Astrocyte (in vitro differentiated cells and primary cell): Measurements from ENCODE around the gene CHTOP. TPM values are rescaled to one million over a fixed set of nuclear protein-coding genes. Genes with fewer than 3 reads are reported as not detected.

Experiments
- DNase-seq: peaks from one replicate; pipeline ENCODE4 v3.0.0-alpha.2; 2010; ENCODE audit warnings: low read depth
- FAIRE-seq: peaks from 2 replicates; lab custom pipeline; 2011; peaks lifted over from hg19 to GRCh38; lab: Jason Lieb, UNC
- H2AFZ ChIP-seq: 2 replicates; pipeline ENCODE4 v1.6.0; 2012; ENCODE audit warnings: low read depth, low read length, inconsistent platforms
- H3K27ac ChIP-seq: 2 replicates; pipeline ENCODE4 v1.5.1; 2011; ENCODE audit warnings: low read depth, low read length, inconsistent platforms
- H3K27me3 ChIP-seq: 2 replicates; pipeline ENCODE4 v1.6.0; 2011; ENCODE audit warnings: low read length, inconsistent platforms; ENCODE audit not compliant: insufficient read depth
- H3K36me3 ChIP-seq: 2 replicates; pipeline ENCODE4 v1.5.1; 2011; ENCODE audit warnings: low read length, inconsistent platforms; ENCODE audit not compliant: insufficient read depth
- H3K4me1 ChIP-seq: 2 replicates; pipeline ENCODE4 v1.5.1; 2011; ENCODE audit warnings: low read length, inconsistent platforms; ENCODE audit not compliant: insufficient read depth
- H3K4me2 ChIP-seq: 2 replicates; pipeline ENCODE4 v1.6.0; 2012; ENCODE audit warnings: low read length, inconsistent platforms
- H3K4me3 ChIP-seq: 2 replicates; pipeline ENCODE4 v1.5.1; 2011; ENCODE audit warnings: low read depth, mild to moderate bottlenecking, low read length, inconsistent platforms; ENCODE audit not compliant: insufficient read depth
- H3K79me2 ChIP-seq: 2 replicates; pipeline ENCODE4 v1.6.0; 2012; ENCODE audit warnings: mild to moderate bottlenecking, low read length, inconsistent platforms; ENCODE audit not compliant: insufficient read depth
- H3K9ac ChIP-seq: 2 replicates; pipeline ENCODE4 v1.6.0; 2012; ENCODE audit warnings: mild to moderate bottlenecking, low read length, inconsistent platforms
- H3K9me3 ChIP-seq: 2 replicates; pipeline ENCODE4 v1.5.1; 2012; ENCODE audit warnings: low read depth, mild to moderate bottlenecking, low read length, inconsistent platforms; ENCODE audit not compliant: insufficient read depth
- H4K20me1 ChIP-seq: 2 replicates; pipeline ENCODE4 v1.6.0; 2012; ENCODE audit warnings: low read length, inconsistent platforms; ENCODE audit not compliant: insufficient read depth
- H3K27ac Mint-ChIP-seq: one replicate; pipeline ENCODE4 v1.8.0; 2021; ENCODE audit warnings: mild to moderate bottlenecking, mixed read lengths; ENCODE audit not compliant: unreplicated experiment
- H3K27me3 Mint-ChIP-seq: one replicate; pipeline ENCODE4 v1.8.0; 2021; ENCODE audit warnings: low read depth, mixed read lengths; ENCODE audit not compliant: unreplicated experiment
- H3K36me3 Mint-ChIP-seq: one replicate; pipeline ENCODE4 v1.8.0; 2021; ENCODE audit warnings: low read depth, mixed read lengths; ENCODE audit not compliant: unreplicated experiment
- H3K4me1 Mint-ChIP-seq: one replicate; pipeline ENCODE4 v1.8.0; 2021; ENCODE audit warnings: low read depth, mixed read lengths; ENCODE audit not compliant: unreplicated experiment
- H3K4me3 Mint-ChIP-seq: one replicate; pipeline ENCODE4 v1.8.0; 2021; ENCODE audit warnings: mild to moderate bottlenecking, moderate library complexity, mixed read lengths; ENCODE audit not compliant: unreplicated experiment
- H3K9me3 Mint-ChIP-seq: one replicate; pipeline ENCODE4 v1.8.0; 2021; ENCODE audit warnings: mild to moderate bottlenecking, mixed read lengths; ENCODE audit not compliant: unreplicated experiment
- CTCF ChIP-seq: IDR thresholded peaks from 2 replicates; pipeline ENCODE4 v1.5.1; 2011; ENCODE audit warnings: low read depth, mild to moderate bottlenecking, inconsistent platforms, low read length, moderate library complexity; ENCODE audit not compliant: insufficient read depth
- EZH2 ChIP-seq: IDR thresholded peaks from 2 replicates; pipeline ENCODE4 v1.6.1; 2012; ENCODE audit warnings: mild to moderate bottlenecking, low read length, inconsistent platforms; ENCODE audit not compliant: insufficient read depth
- total RNA-seq: library from RNA; stranded (reverse); gene quantifications from 2 replicates; pipeline ENCODE4 v1.2.1, GENCODE V29; 2021

The CHTOP gene
- total RNA-seq, 1 donor from 2014 or later = 56.4 TPM

DNA sequence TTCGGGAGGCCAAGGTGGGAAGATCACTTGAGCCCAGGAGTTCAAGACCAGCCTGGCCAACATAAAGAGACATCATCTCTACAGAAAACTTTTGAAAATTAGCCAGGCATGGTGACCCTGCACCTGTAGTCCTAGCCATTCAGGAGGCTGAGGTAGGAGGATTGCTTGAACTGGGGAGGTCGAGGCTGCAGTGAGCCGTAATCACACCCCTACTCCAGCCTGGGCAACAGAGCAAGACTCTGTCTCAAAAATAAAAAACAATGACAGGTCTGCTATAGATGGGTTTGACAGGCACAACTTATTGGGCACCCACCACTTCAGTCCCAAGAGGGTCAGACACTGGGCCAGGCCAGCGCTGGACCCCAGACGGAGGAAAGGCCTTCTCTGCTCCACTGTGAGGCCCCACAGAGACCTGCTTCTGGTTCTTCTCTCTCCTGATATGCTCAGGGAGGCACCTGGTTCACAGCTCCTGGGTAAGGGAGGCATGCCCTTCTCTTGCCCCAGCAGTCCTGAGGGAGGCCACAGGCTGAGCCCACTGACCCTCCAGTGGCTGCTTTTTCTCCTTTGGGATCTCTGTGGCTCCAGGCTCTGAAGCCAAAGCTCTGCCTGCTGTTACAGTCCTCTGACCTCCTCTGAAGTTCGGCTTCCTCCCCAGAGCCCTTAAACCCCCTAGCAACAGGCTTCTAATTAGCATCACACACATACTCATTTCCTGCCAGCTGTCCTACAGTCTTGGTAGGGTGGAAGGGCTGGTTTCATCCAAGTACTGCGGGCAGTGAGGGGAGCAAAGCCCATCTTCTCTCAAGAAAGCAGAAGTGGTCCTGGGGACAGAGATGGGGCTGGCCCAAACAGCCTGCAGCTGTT, 35.3 kb upstream of the CHTOP start:
- FAIRE-seq = no peak
- H3K4me2 ChIP-seq = peak overlapping the region; percentile 54

GRCh38 chr1:153599847-153600246, 34.0 kb upstream of the CHTOP start:
- no peak overlapping the region for H3K9ac ChIP-seq
- no peaks in the 10 kb centered on the region for H4K20me1 ChIP-seq
- H3K4me3 ChIP-seq = no peak overlapping the region
- H3K27ac ChIP-seq = no peak overlapping the region
- no peaks in the 10 kb centered on the region for H3K36me3 ChIP-seq
- no peak for DNase-seq
- Mint-ChIP-seq H3K9me3 (no peaks in the 10 kb centered on the region), H3K4me1 (peaks cover 8% of the 10 kb centered on the region), H3K36me3 (no peaks in the 10 kb centered on the region), H3K27ac (no peak overlapping the region), H3K4me3 (no peak overlapping the region), H3K27me3 (no peaks in the 10 kb centered on the region)
- no peak for FAIRE-seq
- no peaks in the 10 kb centered on the region for H3K79me2 ChIP-seq
- no peak overlapping the region for H2AFZ ChIP-seq
- peaks cover 20% of the 10 kb centered on the region for H3K4me1 ChIP-seq
- no peak overlapping the region for H3K4me2 ChIP-seq
- TF ChIP-seq CTCF (no peak), EZH2 (no peak)
- H3K27me3 ChIP-seq = no peaks in the 10 kb centered on the region
- H3K9me3 ChIP-seq = no peaks in the 10 kb centered on the region

More for the DNA sequence above, 35.3 kb upstream of the CHTOP start:
- Histone ChIP-seq H3K27me3 (no peaks in the 10 kb centered on the region), H3K79me2 (no peaks in the 10 kb centered on the region), H3K9me3 (no peaks in the 10 kb centered on the region), H2AFZ (no peak overlapping the region), H3K4me3 (peak overlapping the region; percentile 12), H3K36me3 (no peaks in the 10 kb centered on the region), H3K4me1 (peaks cover 20% of the 10 kb centered on the region), H3K27ac (peak overlapping the region; percentile 41), H4K20me1 (no peaks in the 10 kb centered on the region), H3K9ac (peak overlapping the region; percentile 38)
- peak; percentile 58 for DNase-seq
- TF ChIP-seq CTCF = no peak
- no peak for TF ChIP-seq EZH2
- no peak overlapping the region for H3K4me3 Mint-ChIP-seq
- H3K9me3 Mint-ChIP-seq = peaks cover 2% of the 10 kb centered on the region
- peaks cover 8% of the 10 kb centered on the region for H3K4me1 Mint-ChIP-seq
- peak overlapping the region; percentile 45 for H3K27ac Mint-ChIP-seq
- no peaks in the 10 kb centered on the region for H3K27me3 Mint-ChIP-seq
- no peaks in the 10 kb centered on the region for H3K36me3 Mint-ChIP-seq

- Histone ChIP-seq H3K9me3 (no peaks in the 10 kb centered on the region), H3K9ac (no peak overlapping the region), H3K27ac (no peak overlapping the region), H3K79me2 (peaks cover 15% of the 10 kb centered on the region), H3K4me1 (peaks cover 16% of the 10 kb centered on the region), H3K27me3 (no peaks in the 10 kb centered on the region), H3K4me2 (no peak overlapping the region), H2AFZ (no peak overlapping the region), H3K36me3 (peaks cover 16% of the 10 kb centered on the region), H3K4me3 (no peak overlapping the region), H4K20me1 (peaks cover 2% of the 10 kb centered on the region)
- no peak for TF ChIP-seq EZH2
- TF ChIP-seq CTCF = no peak
- H3K4me3 Mint-ChIP-seq = no peak overlapping the region
- FAIRE-seq (no peak), DNase-seq (no peak)
- peaks cover 2% of the 10 kb centered on the region for H3K36me3 Mint-ChIP-seq
- H3K27ac Mint-ChIP-seq = no peak overlapping the region
- no peaks in the 10 kb centered on the region for H3K9me3 Mint-ChIP-seq
- H3K4me1 Mint-ChIP-seq = peaks cover 6% of the 10 kb centered on the region
- peaks cover 2% of the 10 kb centered on the region for H3K27me3 Mint-ChIP-seq
These were observed 31.1 kb upstream of the CHTOP start for GRCh38 chr1:153602749-153603148.
